OCI-LY3 (cell line): ENCODE measurements around the gene GLIPR1L1.

Experiments used
- H2AFZ ChIP-seq: fragments of 200-600, 300-600 bp; shearing (Covaris generic); 2 replicates; pipeline ENCODE4 v1.6.0; 2014; ENCODE audit warnings: antibody characterized with exemption, low read depth, low read length
- H3K27ac ChIP-seq: fragments of 200-600, 300-600 bp; sonication (generic); 2 replicates; pipeline ENCODE4 v1.5.1; 2014; ENCODE audit warnings: mild to moderate bottlenecking, low read length, moderate library complexity, mixed read lengths
- H3K27me3 ChIP-seq: fragments of 200-600, 300-600 bp; sonication (generic); 2 replicates; pipeline ENCODE4 v1.6.1; 2014; ENCODE audit warnings: low read depth, low read length, mixed read lengths
- H3K36me3 ChIP-seq: fragments of 200-600, 300-600 bp; sonication (generic); replicated peaks from 2 replicates; pipeline ENCODE3; 2014; ENCODE audit warnings: low read depth, low read length, mixed read lengths
- H3K4me1 ChIP-seq: fragments of 300-600, 200-600 bp; sonication (generic); 2 replicates; pipeline ENCODE4 v1.6.1; 2014; ENCODE audit warnings: low read length, mixed read lengths
- H3K4me2 ChIP-seq: fragments of 200-600, 300-600 bp; sonication (generic); 2 replicates; pipeline ENCODE4 v1.6.1; 2014; ENCODE audit warnings: low read length, mixed read lengths
- H3K4me3 ChIP-seq: fragments of 300-600, 200-600 bp; sonication (generic); 2 replicates; pipeline ENCODE4 v1.5.1; 2014; ENCODE audit warnings: antibody characterized with exemption, mild to moderate bottlenecking, low read length, moderate library complexity
- H3K79me2 ChIP-seq: fragments of 300-600, 200-600 bp; shearing (Covaris generic); 2 replicates; pipeline ENCODE4 v1.6.1; 2014; ENCODE audit warnings: mild to moderate bottlenecking, low read length, mixed read lengths
- H3K9ac ChIP-seq: fragments of 300-600, 200-600 bp; shearing (Covaris generic); 2 replicates; pipeline ENCODE4 v1.6.0; 2014; ENCODE audit warnings: mild to moderate bottlenecking, low read length, moderate library complexity
- H3K9me3 ChIP-seq: fragments of 200-600, 300-600 bp; shearing (Covaris generic); 2 replicates; pipeline ENCODE4 v1.6.1; 2014; ENCODE audit warnings: low read length, mixed read lengths; ENCODE audit not compliant: insufficient read depth
- H4K20me1 ChIP-seq: fragments of 200-600, 300-600 bp; sonication (generic); 2 replicates; pipeline ENCODE4 v1.6.1; 2016; ENCODE audit warnings: low read length, mixed read lengths; ENCODE audit not compliant: insufficient read depth
- EZH2phosphoT487 ChIP-seq: fragments of 200-600 bp; shearing (Covaris generic); IDR thresholded peaks from 2 replicates; pipeline ENCODE4 v1.6.1; 2018; ENCODE audit warnings: antibody characterized with exemption, mixed run types, low read depth
- TF ChIP-seq, protein P1 (sequence below): fragments of 200-600, 300-600 bp; sonication (generic); IDR thresholded peaks from 2 replicates; pipeline ENCODE4 v1.5.1; 2014; ENCODE audit warnings: antibody characterized with exemption, low read length, low read depth

GLIPR1L1 gene

DNA sequence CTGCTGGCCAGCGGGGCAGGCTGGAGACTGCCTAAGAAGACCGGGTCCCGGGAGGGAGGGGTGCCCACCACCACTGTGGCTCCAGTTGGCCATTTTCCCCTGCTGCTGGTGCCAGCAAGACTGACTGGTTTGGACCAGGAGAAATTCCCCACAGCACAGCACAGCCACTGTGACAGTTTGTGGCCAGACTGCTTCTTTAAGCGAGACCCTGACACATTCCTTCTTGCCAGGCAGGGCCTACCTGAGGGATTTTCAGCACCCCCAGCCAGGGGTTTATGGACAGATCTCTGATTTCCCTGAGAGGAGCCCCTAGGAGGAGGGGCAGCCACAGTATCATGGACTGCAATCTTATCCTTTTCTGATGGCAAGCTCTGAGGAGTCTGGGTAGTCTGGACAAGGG is 15.5 kb downstream of the GLIPR1L1 start:
- Histone ChIP-seq H3K9me3 (no peaks in the 10 kb centered on the region), H3K79me2 (no peaks in the 10 kb centered on the region), H3K4me3 (no peak overlapping the region), H3K27me3 (no peaks in the 10 kb centered on the region), H3K27ac (no peak overlapping the region), H4K20me1 (no peaks in the 10 kb centered on the region), H3K36me3 (no peaks in the 10 kb centered on the region), H2AFZ (no peak overlapping the region), H3K9ac (no peak overlapping the region), H3K4me1 (no peaks in the 10 kb centered on the region), H3K4me2 (no peak overlapping the region)
- no peak for TF ChIP-seq EZH2phosphoT487
- TF ChIP-seq, protein P1, sequence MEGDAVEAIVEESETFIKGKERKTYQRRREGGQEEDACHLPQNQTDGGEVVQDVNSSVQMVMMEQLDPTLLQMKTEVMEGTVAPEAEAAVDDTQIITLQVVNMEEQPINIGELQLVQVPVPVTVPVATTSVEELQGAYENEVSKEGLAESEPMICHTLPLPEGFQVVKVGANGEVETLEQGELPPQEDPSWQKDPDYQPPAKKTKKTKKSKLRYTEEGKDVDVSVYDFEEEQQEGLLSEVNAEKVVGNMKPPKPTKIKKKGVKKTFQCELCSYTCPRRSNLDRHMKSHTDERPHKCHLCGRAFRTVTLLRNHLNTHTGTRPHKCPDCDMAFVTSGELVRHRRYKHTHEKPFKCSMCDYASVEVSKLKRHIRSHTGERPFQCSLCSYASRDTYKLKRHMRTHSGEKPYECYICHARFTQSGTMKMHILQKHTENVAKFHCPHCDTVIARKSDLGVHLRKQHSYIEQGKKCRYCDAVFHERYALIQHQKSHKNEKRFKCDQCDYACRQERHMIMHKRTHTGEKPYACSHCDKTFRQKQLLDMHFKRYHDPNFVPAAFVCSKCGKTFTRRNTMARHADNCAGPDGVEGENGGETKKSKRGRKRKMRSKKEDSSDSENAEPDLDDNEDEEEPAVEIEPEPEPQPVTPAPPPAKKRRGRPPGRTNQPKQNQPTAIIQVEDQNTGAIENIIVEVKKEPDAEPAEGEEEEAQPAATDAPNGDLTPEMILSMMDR = no peak

GRCh38 chr12:75350413-75350812 is 15.9 kb downstream of the GLIPR1L1 start:
- no peaks in the 10 kb centered on the region for H3K4me1 ChIP-seq
- H3K36me3 ChIP-seq = no peaks in the 10 kb centered on the region
- H3K4me3 ChIP-seq = no peak overlapping the region
- H3K9ac ChIP-seq = no peak overlapping the region
- no peaks in the 10 kb centered on the region for H3K9me3 ChIP-seq
- H3K79me2 ChIP-seq = no peaks in the 10 kb centered on the region
- H2AFZ ChIP-seq = no peak overlapping the region
- H4K20me1 ChIP-seq = no peaks in the 10 kb centered on the region
- no peak overlapping the region for H3K4me2 ChIP-seq
- no peak overlapping the region for H3K27ac ChIP-seq
- TF ChIP-seq EZH2phosphoT487 = no peak
- no peaks in the 10 kb centered on the region for H3K27me3 ChIP-seq

DNA sequence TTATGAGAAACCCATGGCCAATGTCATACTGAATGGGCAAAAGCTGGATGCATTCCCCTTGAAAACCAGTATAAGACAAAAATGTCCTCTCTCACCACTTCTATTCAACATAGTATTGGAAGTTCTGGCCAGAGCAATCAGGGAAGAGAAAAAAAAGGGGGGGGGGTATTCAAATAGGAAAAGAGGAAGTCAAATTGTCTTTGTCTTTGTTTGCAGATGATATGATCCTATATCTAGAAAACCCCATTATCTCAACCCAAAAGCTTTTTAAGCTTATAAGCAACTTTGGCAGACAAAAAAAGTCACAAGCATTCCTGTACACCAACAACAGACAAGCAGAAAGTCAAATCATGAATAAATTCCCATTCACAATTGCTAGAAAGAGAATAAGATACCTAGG is 19.5 kb downstream of the GLIPR1L1 start:
- no peak overlapping the region for H3K9ac ChIP-seq
- no peak overlapping the region for H3K27ac ChIP-seq
- H3K4me3 ChIP-seq = no peak overlapping the region
- no peaks in the 10 kb centered on the region for H3K79me2 ChIP-seq
- H3K27me3 ChIP-seq = no peaks in the 10 kb centered on the region
- H3K4me1 ChIP-seq = no peaks in the 10 kb centered on the region
- H3K4me2 ChIP-seq = no peak overlapping the region
- no peaks in the 10 kb centered on the region for H4K20me1 ChIP-seq
- H2AFZ ChIP-seq = no peak overlapping the region
- TF ChIP-seq, protein P1 = no peak
- no peak for TF ChIP-seq EZH2phosphoT487
- H3K36me3 ChIP-seq = no peaks in the 10 kb centered on the region
- H3K9me3 ChIP-seq = no peaks in the 10 kb centered on the region

DNA sequence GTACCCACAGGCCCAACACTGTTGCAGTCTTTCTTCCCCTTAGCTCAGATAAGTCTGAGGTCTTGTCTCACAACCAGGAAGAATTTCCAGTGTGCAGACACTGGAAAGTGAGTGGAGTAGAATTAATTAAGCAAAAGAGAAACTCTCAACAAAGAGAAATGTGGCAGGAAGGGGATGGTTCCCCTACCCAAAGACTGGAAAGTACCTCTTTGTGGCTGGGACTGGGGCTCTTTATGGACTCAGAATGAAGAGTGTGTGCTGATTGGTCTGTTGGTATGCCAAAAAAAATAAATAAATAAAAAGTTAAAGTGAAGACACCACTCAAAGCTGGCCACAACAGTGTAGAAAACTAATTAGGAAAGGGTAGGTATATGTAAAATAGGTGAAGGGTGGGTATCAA is 26.4 kb downstream of the GLIPR1L1 start:
- H3K79me2 ChIP-seq = no peaks in the 10 kb centered on the region
- no peaks in the 10 kb centered on the region for H3K27me3 ChIP-seq
- no peak overlapping the region for H3K4me3 ChIP-seq
- no peak overlapping the region for H3K4me2 ChIP-seq
- H3K36me3 ChIP-seq = no peaks in the 10 kb centered on the region
- no peak overlapping the region for H2AFZ ChIP-seq
- no peaks in the 10 kb centered on the region for H3K4me1 ChIP-seq
- peaks cover 2% of the 10 kb centered on the region; the same call in 1 of the 2 replicates for H3K9me3 ChIP-seq
- TF ChIP-seq EZH2phosphoT487 = no peak
- TF ChIP-seq, protein P1 = no peak
- H3K9ac ChIP-seq = no peak overlapping the region
- no peaks in the 10 kb centered on the region for H4K20me1 ChIP-seq
- no peak overlapping the region for H3K27ac ChIP-seq

GRCh38 chr12:75361408-75361807 is 26.9 kb downstream of the GLIPR1L1 start:
- peaks cover 2% of the 10 kb centered on the region; the same call in 1 of the 2 replicates for H3K9me3 ChIP-seq
- no peak overlapping the region for H3K9ac ChIP-seq
- no peaks in the 10 kb centered on the region for H3K4me1 ChIP-seq
- H2AFZ ChIP-seq = no peak overlapping the region
- H3K4me2 ChIP-seq = no peak overlapping the region
- H3K4me3 ChIP-seq = no peak overlapping the region
- no peaks in the 10 kb centered on the region for H3K36me3 ChIP-seq
- H4K20me1 ChIP-seq = no peaks in the 10 kb centered on the region
- TF ChIP-seq, protein P1 = no peak
- no peak for TF ChIP-seq EZH2phosphoT487
- H3K79me2 ChIP-seq = no peaks in the 10 kb centered on the region
- H3K27ac ChIP-seq = no peak overlapping the region
- H3K27me3 ChIP-seq = no peaks in the 10 kb centered on the region
